Measurements from ENCODE around the gene PBX1.

- TF ChIP-seq MAX (IDR thresholded peaks at IDR 0.05) (no peak), REST (IDR thresholded peaks at IDR 0.05) (no peak), CTCF (IDR thresholded peaks at IDR 0.05; ENCODE audit: low read depth, low read length, missing input control) (no peak), ATF3 (IDR thresholded peaks at IDR 0.05) (no peak), YY1 (IDR thresholded peaks at IDR 0.05) (no peak), GABPA (IDR thresholded peaks at IDR 0.05 in 1 of 2, conservative IDR thresholded peaks at IDR 0.05 in 1 of 2) (no peak)
Measured at GRCh38 chr1:164660775-164661174, 101.8 kb downstream of the PBX1 start.
